Nephron (organoid): ENCODE results near the gene FBN1.

Source experiments
- H3K27ac Mint-ChIP-seq, 3 experiments: 2 replicates each; pipeline ENCODE4 v1.8.0; 2020; ENCODE audit warnings: mixed read lengths in 3 of 3, mild to moderate bottlenecking in 2 of 3, moderate library complexity in 1 of 3
- H3K27me3 Mint-ChIP-seq: 2 replicates; pipeline ENCODE4 v1.8.0; 2021; ENCODE audit warnings: low read depth, mild to moderate bottlenecking, moderate library complexity, mixed read lengths
- H3K36me3 Mint-ChIP-seq: 2 replicates; pipeline ENCODE4 v1.8.0; 2020; ENCODE audit warnings: low read depth, mixed read lengths
- H3K4me1 Mint-ChIP-seq: 2 replicates; pipeline ENCODE4 v1.8.0; 2020; ENCODE audit warnings: mixed read lengths
- H3K4me3 Mint-ChIP-seq, 3 experiments: 2 replicates each; pipeline ENCODE4 v1.8.0; 2020; ENCODE audit warnings: mild to moderate bottlenecking in 3 of 3, mixed read lengths in 3 of 3, moderate library complexity in 2 of 3
- H3K9me3 Mint-ChIP-seq: 2 replicates; pipeline ENCODE4 v1.8.0; 2020; ENCODE audit warnings: mixed read lengths
- TF ChIP-seq, protein P1 (sequence below), 3 experiments: fragments of 200-600 bp; sonication (generic); IDR thresholded peaks; one replicate each; pipeline ENCODE4 v1.5.0; 2021; ENCODE audit warnings: antibody characterized with exemption in 3 of 3; ENCODE audit not compliant: unreplicated experiment in 3 of 3

The FBN1 gene

GRCh38 chr15:48373821-48374451, 271.6 kb downstream of the FBN1 start:
- Mint-ChIP-seq H3K27me3 (no peaks in the 10 kb centered on the region), H3K27ac (peak overlapping the region in 2 of 3 experiments; percentile 55 to 84), H3K4me3 (no peak overlapping the region), H3K9me3 (peaks cover 8% of the 10 kb centered on the region), H3K36me3 (no peaks in the 10 kb centered on the region), H3K4me1 (peaks cover 13% of the 10 kb centered on the region)
- TF ChIP-seq, protein P1, sequence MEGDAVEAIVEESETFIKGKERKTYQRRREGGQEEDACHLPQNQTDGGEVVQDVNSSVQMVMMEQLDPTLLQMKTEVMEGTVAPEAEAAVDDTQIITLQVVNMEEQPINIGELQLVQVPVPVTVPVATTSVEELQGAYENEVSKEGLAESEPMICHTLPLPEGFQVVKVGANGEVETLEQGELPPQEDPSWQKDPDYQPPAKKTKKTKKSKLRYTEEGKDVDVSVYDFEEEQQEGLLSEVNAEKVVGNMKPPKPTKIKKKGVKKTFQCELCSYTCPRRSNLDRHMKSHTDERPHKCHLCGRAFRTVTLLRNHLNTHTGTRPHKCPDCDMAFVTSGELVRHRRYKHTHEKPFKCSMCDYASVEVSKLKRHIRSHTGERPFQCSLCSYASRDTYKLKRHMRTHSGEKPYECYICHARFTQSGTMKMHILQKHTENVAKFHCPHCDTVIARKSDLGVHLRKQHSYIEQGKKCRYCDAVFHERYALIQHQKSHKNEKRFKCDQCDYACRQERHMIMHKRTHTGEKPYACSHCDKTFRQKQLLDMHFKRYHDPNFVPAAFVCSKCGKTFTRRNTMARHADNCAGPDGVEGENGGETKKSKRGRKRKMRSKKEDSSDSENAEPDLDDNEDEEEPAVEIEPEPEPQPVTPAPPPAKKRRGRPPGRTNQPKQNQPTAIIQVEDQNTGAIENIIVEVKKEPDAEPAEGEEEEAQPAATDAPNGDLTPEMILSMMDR (IDR thresholded peaks at IDR 0.05; ENCODE audit: unreplicated experiment in 3 of 3) = no peak

DNA sequence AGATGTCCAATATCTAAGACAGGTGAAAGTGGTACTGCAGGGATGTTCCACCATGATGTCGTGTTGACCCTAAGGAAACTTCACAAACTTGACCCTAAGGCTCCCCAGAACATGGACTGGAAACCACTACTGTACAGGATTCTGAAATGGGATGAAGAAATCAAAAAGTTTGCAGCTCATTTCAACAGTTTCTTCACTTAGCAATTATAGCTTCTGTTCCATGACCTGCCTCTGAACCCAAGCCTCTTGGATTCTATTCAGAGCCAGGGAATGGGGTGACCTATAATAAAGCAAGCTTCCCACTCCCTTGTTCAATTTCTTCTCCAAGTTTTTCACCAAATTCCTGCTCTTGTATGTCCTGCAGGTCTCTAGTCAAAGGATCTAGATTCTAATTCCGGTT, 273.5 kb downstream of the FBN1 start:
- TF ChIP-seq, protein P1 (IDR thresholded peaks at IDR 0.05; ENCODE audit: unreplicated experiment in 3 of 3) = no peak
- Mint-ChIP-seq H3K27me3 (no peaks in the 10 kb centered on the region), H3K4me3 (no peak overlapping the region)

GRCh38 chr15:48371550-48371949, 274.0 kb downstream of the FBN1 start:
- no peaks in the 10 kb centered on the region for H3K36me3 Mint-ChIP-seq
- TF ChIP-seq, protein P1 (IDR thresholded peaks at IDR 0.05; ENCODE audit: unreplicated experiment in 3 of 3) = no peak
- no peaks in the 10 kb centered on the region for H3K9me3 Mint-ChIP-seq
- H3K27me3 Mint-ChIP-seq = no peaks in the 10 kb centered on the region
- no peak overlapping the region for H3K4me3 Mint-ChIP-seq
- H3K27ac Mint-ChIP-seq = no peak overlapping the region
- H3K4me1 Mint-ChIP-seq = peaks cover 13% of the 10 kb centered on the region

More for the DNA sequence above, 273.5 kb downstream of the FBN1 start:
- Mint-ChIP-seq H3K36me3 (no peaks in the 10 kb centered on the region), H3K27ac (no peak overlapping the region), H3K4me1 (peaks cover 13% of the 10 kb centered on the region), H3K9me3 (no peaks in the 10 kb centered on the region)

DNA sequence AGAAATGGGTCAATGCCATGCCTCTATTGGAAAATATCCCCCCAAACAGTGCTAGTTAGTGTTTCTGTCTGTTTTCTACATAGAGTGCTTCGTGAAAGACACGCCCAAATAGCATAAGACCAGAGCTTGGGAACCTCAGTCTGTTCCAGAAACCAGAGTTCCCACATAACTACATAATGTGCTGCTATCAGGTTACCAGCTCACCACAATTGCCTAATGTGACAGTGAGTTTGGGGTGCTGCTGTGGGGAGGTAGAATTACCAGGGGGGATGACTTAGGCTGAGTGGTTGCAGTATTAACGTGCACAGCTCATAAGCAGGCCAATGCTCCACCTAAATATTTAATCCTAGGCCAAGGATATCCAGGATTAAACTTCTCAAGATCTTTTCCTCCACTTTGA, 275.0 kb downstream of the FBN1 start:
- H3K27ac Mint-ChIP-seq = no peak overlapping the region
- TF ChIP-seq, protein P1 (IDR thresholded peaks at IDR 0.05; ENCODE audit: unreplicated experiment in 3 of 3) = no peak
- H3K4me1 Mint-ChIP-seq = peaks cover 13% of the 10 kb centered on the region
- no peak overlapping the region for H3K4me3 Mint-ChIP-seq
- no peaks in the 10 kb centered on the region for H3K27me3 Mint-ChIP-seq
- H3K36me3 Mint-ChIP-seq = no peaks in the 10 kb centered on the region
- no peaks in the 10 kb centered on the region for H3K9me3 Mint-ChIP-seq

DNA sequence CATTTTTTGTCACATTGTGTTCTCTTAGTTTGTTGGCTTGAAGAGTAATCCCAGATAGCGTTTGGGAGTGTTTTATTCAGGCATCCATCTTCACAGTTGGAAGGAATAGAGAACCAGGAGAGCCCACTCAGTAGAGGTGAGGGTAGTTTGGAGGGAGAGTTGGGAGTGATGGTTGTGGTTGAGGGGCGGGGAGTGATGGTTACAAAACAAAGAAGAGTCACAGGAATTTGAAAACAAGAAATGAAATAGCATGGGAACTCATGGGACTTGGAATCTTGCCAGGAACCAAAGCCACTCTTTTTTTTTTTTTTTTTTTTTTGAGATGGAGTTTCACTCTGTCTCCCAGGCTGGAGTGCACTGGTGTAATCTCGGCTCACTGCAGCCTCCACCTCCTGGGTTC, 278.0 kb downstream of the FBN1 start:
- Mint-ChIP-seq H3K27me3 (no peaks in the 10 kb centered on the region), H3K27ac (peak overlapping the region in 1 of 3 experiments; percentile 41), H3K4me1 (peaks cover 5% of the 10 kb centered on the region), H3K4me3 (no peak overlapping the region), H3K9me3 (peaks cover 3% of the 10 kb centered on the region), H3K36me3 (no peaks in the 10 kb centered on the region)
- TF ChIP-seq, protein P1 (IDR thresholded peaks at IDR 0.05; ENCODE audit: unreplicated experiment in 3 of 3) = no peak
